PC-9 (cell line): ENCODE results near the gene C19orf25. TPM values are rescaled to one million over a fixed set of nuclear protein-coding genes. Genes with fewer than 3 reads are reported as not detected.

Experiments used
- BruUV-seq: library from RNA; stranded (reverse); fragments of 400-500 nt; replicated peaks from 2 replicates; lab custom pipeline; 2021; lab: Mats Ljungman, UMichigan
- CTCF ChIA-PET: fragments of 300-600 bp; sonication (Branson Sonifier 250); formaldehyde crosslinking; loops from one replicate; lab custom pipeline; 2022; ENCODE audit warnings: antibody characterized with exemption; lab: Charles Lee
- POLR2A ChIA-PET: fragments of 300-600 bp; sonication (Branson Sonifier 250); formaldehyde crosslinking; loops from one replicate; lab custom pipeline; 2022; ENCODE audit warnings: antibody characterized with exemption; ENCODE audit not compliant: unreplicated experiment; lab: Charles Lee
- DNase-seq, 2 experiments: peaks; one replicate each; pipeline versions ENCODE4 v3.0.0 to v3.0.0-alpha.2; 2015 to 2022; ENCODE audit warnings: mixed read lengths in 1 of 2
- H2AFZ ChIP-seq: fragments of 200-600 bp; sonication (generic); 2 replicates; pipeline ENCODE4 v1.8.1; 2017; ENCODE audit warnings: antibody characterized with exemption
- H3F3A ChIP-seq: fragments of 200-600 bp; sonication (generic); 2 replicates; pipeline ENCODE4 v1.8.1; 2017; ENCODE audit warnings: antibody characterized with exemption, mild to moderate bottlenecking, low read depth; ENCODE audit not compliant: insufficient read depth
- H3K27ac ChIP-seq: fragments of 200-600 bp; sonication (generic); 2 replicates; pipeline ENCODE4 v1.6.1; 2016; ENCODE audit warnings: mixed run types
- H3K27me3 ChIP-seq: fragments of 200-600 bp; sonication (generic); 2 replicates; pipeline ENCODE4 v1.6.1; 2016; ENCODE audit warnings: low read depth, mixed run types; ENCODE audit not compliant: insufficient read depth
- H3K36me3 ChIP-seq: fragments of 200-600 bp; sonication (generic); 2 replicates; pipeline ENCODE4 v1.6.1; 2016; ENCODE audit warnings: low read depth, mixed run types
- H3K4me1 ChIP-seq: fragments of 200-600 bp; sonication (generic); replicated peaks from 2 replicates; pipeline ENCODE4 v1.6.1; 2016; ENCODE audit warnings: mixed run types; ENCODE audit not compliant: insufficient read depth
- H3K4me2 ChIP-seq: fragments of 200-600 bp; sonication (generic); 2 replicates; pipeline ENCODE4 v1.6.1; 2017; ENCODE audit warnings: mixed run types
- H3K4me3 ChIP-seq: fragments of 200-600 bp; sonication (generic); 2 replicates; pipeline ENCODE4 v1.6.1; 2016; ENCODE audit warnings: mixed run types
- H3K79me2 ChIP-seq: fragments of 200-600 bp; sonication (generic); 2 replicates; pipeline ENCODE4 v1.6.1; 2017; ENCODE audit warnings: low read depth, mixed run types
- H3K9me2 ChIP-seq: fragments of 200-600 bp; sonication (generic); 2 replicates; pipeline ENCODE4 v1.8.1; 2017; ENCODE audit warnings: mild to moderate bottlenecking; ENCODE audit not compliant: insufficient read depth
- H3K9me3 ChIP-seq: fragments of 200-600 bp; sonication (generic); 2 replicates; pipeline ENCODE4 v1.8.1; 2016; ENCODE audit warnings: low read depth; ENCODE audit not compliant: insufficient read depth
- H4K20me1 ChIP-seq: fragments of 200-600 bp; sonication (generic); 2 replicates; pipeline ENCODE4 v1.8.1; 2017; ENCODE audit not compliant: insufficient read depth
- CTCF ChIP-seq: fragments of 200-600 bp; sonication (generic); conservative IDR thresholded peaks from 2 replicates; pipeline ENCODE4 v1.6.1; 2017; ENCODE audit warnings: mixed run types, antibody characterized with exemption, mild to moderate bottlenecking, moderate library complexity
- EZH2 ChIP-seq: fragments of 200-600 bp; sonication (generic); IDR thresholded peaks from 2 replicates; pipeline ENCODE4 v1.8.0; 2017; ENCODE audit warnings: antibody characterized with exemption, low read depth
- intact Hi-C: fragments of 100-400 bp; cut with micrococcal nuclease; formaldehyde crosslinking; loops from one replicate; pipeline ENCODE4 v1.10.0; 2022; ENCODE audit not compliant: unreplicated experiment
- total RNA-seq: library from RNA; stranded (reverse); gene quantifications from 2 replicates; pipeline ENCODE4 v1.2.3, GENCODE V29; 2021

The C19orf25 gene
- total RNA-seq, 1 experiment from 2014 or later, result 28.0 TPM

- intact Hi-C loops, result no loop called here
- DNase-seq, result no peak
- peaks cover 7% of the 10 kb centered on the region; the same call in 1 of the 2 replicates for H3F3A ChIP-seq
- TF ChIP-seq EZH2 (no peak), CTCF (no peak)
- no peak overlapping the region for H2AFZ ChIP-seq
- no peaks in the 10 kb centered on the region for H3K36me3 ChIP-seq
- peaks cover 7% of the 10 kb centered on the region for H3K4me1 ChIP-seq
- ChIA-PET CTCF (no interaction called here), POLR2A (no interaction called here)
- H3K27me3 ChIP-seq, result no peaks in the 10 kb centered on the region
- H3K4me2 ChIP-seq, result no peak overlapping the region
- H3K9me3 ChIP-seq, result no peaks in the 10 kb centered on the region
- H4K20me1 ChIP-seq, result no peaks in the 10 kb centered on the region
- BruUV-seq, result no TSS peak
- no peaks in the 10 kb centered on the region for H3K9me2 ChIP-seq
- peaks cover 11% of the 10 kb centered on the region for H3K79me2 ChIP-seq
- H3K27ac ChIP-seq, result no peak overlapping the region
- H3K4me3 ChIP-seq, result no peak overlapping the region
Observed at GRCh38 chr19:1487576-1488281, 8.7 kb upstream of the C19orf25 start.

GRCh38 chr19:1486720-1487575 is 7.9 kb upstream of the C19orf25 start:
- intact Hi-C loops, result no loop called here
- POLR2A ChIA-PET, result no interaction called here
- DNase-seq, result no peak
- no peak overlapping the region for H2AFZ ChIP-seq
- BruUV-seq, result no TSS peak
- no peaks in the 10 kb centered on the region for H4K20me1 ChIP-seq
- no peak overlapping the region for H3K27ac ChIP-seq
- no peak overlapping the region for H3K4me2 ChIP-seq
- peaks cover under 1% of the 10 kb centered on the region; the same call in 1 of the 2 replicates for H3K4me1 ChIP-seq
- TF ChIP-seq EZH2, result no peak
- no peak for TF ChIP-seq CTCF
- no peak overlapping the region for H3K4me3 ChIP-seq
- no peaks in the 10 kb centered on the region for H3K27me3 ChIP-seq
- CTCF ChIA-PET, result no interaction called here
- no peaks in the 10 kb centered on the region for H3K9me3 ChIP-seq
- H3K9me2 ChIP-seq, result no peaks in the 10 kb centered on the region
- peaks cover 7% of the 10 kb centered on the region; the same call in 1 of the 2 replicates for H3F3A ChIP-seq
- peaks cover 6% of the 10 kb centered on the region for H3K79me2 ChIP-seq
- no peaks in the 10 kb centered on the region for H3K36me3 ChIP-seq

- intact Hi-C loops, result no loop called here
- H3K79me2 ChIP-seq, result no peaks in the 10 kb centered on the region
- H3K9me3 ChIP-seq, result no peaks in the 10 kb centered on the region
- peaks cover 7% of the 10 kb centered on the region; the same call in 1 of the 2 replicates for H3F3A ChIP-seq
- H2AFZ ChIP-seq, result no peak overlapping the region
- CTCF ChIA-PET, result no interaction called here
- H3K4me3 ChIP-seq, result no peak overlapping the region
- TF ChIP-seq EZH2, result no peak
- no peak for TF ChIP-seq CTCF
- H3K9me2 ChIP-seq, result no peaks in the 10 kb centered on the region
- H4K20me1 ChIP-seq, result no peaks in the 10 kb centered on the region
- no peaks in the 10 kb centered on the region for H3K36me3 ChIP-seq
- BruUV-seq, result no TSS peak
- H3K4me2 ChIP-seq, result no peak overlapping the region
- H3K27me3 ChIP-seq, result no peaks in the 10 kb centered on the region
- H3K4me1 ChIP-seq, result no peaks in the 10 kb centered on the region
- POLR2A ChIA-PET, result no interaction called here
- DNase-seq, result no peak
- H3K27ac ChIP-seq, result no peak overlapping the region
Observed at GRCh38 chr19:1483979-1484428, 5.0 kb upstream of the C19orf25 start.
